Adrenal gland (tissue), 12 donors: Measurements from ENCODE around the gene TBX15. TPM values are rescaled to one million over a fixed set of nuclear protein-coding genes. Genes with fewer than 3 reads are reported as not detected.
A peak's percentile ranks its signal among the peaks of the same experiment; 100 is the strongest.

Experiments used
- DNase-seq, 7 donors: peaks; one replicate each; pipeline ENCODE4 v3.0.0-alpha.2; 2019 to 2020
- H3K27ac ChIP-seq, 5 donors: fragments of 200-600 bp; sonication (generic) in 4 of 5; 1 replicate in 3 of 5; 2 replicates in 2 of 5; pipeline versions ENCODE4 v1.5.1 to v1.8.0; 2016 to 2020; ENCODE audit warnings: mild to moderate bottlenecking in 1 of 5
- H3K27me3 ChIP-seq: fragments of 200-600 bp; 2 replicates; pipeline ENCODE4 v1.8.0; 2021
- H3K36me3 ChIP-seq, 2 donors: fragments of 200-600 bp; replicated peaks in 1 of 2; 1 replicate in 1 of 2; 2 replicates in 1 of 2; pipeline versions ENCODE4 v1.5.1 to v1.8.0; 2018 to 2022
- H3K4me1 ChIP-seq, 2 donors: fragments of 200-600 bp; replicated peaks in 1 of 2; 1 replicate in 1 of 2; 2 replicates in 1 of 2; pipeline versions ENCODE4 v1.5.1 to v1.8.0; 2018 to 2021
- H3K4me3 ChIP-seq, 4 donors: fragments of 200-600 bp; sonication (generic) in 3 of 4; one replicate each; pipeline ENCODE4 v1.5.1; 2016 to 2018
- H3K9me3 ChIP-seq, 3 donors: fragments of 200-600 bp; sonication (generic) in 1 of 3; replicated peaks in 1 of 3; 1 replicate in 2 of 3; 2 replicates in 1 of 3; pipeline versions ENCODE4 v1.5.1 to v1.8.0; 2016 to 2021
- CTCF ChIP-seq, 6 experiments: fragments of 450-650 bp in 4 of 6; fragments of 200-600 bp in 2 of 6; sonication (generic) in 1 of 6; IDR thresholded peaks; 1 replicate in 5 of 6; 2 replicates in 1 of 6; pipeline versions ENCODE4 v1.5.1 to v1.8.0; 2016 to 2021; ENCODE audit warnings: antibody characterized with exemption in 6 of 6, mild to moderate bottlenecking in 2 of 6, moderate library complexity in 1 of 6
- POLR2A ChIP-seq, 2 donors: fragments of 450-650 bp; IDR thresholded peaks; one replicate each; pipeline ENCODE4 v1.6.1; 2017; ENCODE audit warnings: antibody characterized with exemption in 2 of 2, mild to moderate bottlenecking in 2 of 2, moderate library complexity in 1 of 2
- WGBS, 4 donors: extraction: QIAGEN DNeasy Blood & Tissue Kit in 2 of 4; methylation state at CpG; one replicate each; pipeline versions ENCODE4 v1.1.5 to v1.1.7; 2013 to 2017; 5-methylcytosine and 5-hydroxymethylcytosine counted together
- intact Hi-C, 2 donors: fragments of 100-400 bp; cut with DNase I; formaldehyde crosslinking; loops; one replicate each; pipeline versions ENCODE4 v1.14.1 to v1.15.0; 2022 to 2023
- polyA plus RNA-seq, 3 donors: library from polyadenylated mRNA; stranded (reverse); fragments of 200-250 nt in 2 of 3; fragments of 350-450 nt in 1 of 3; fragmentation: Illumina TruSeq in 1 of 3; extraction: RNeasy Lipid Tissue Mini Kit (QIAGEN cat#74804) in 1 of 3; gene quantifications; one replicate each; pipeline ENCODE4 v1.2.3, GENCODE V29; 2013 to 2014
- total RNA-seq, 9 donors: library from RNA; depleted of rRNA in 4 of 9; stranded (reverse); fragments of >200 nt in 4 of 9; fragments of 120-200 nt in 1 of 9; fragmentation: NEBNext Ultra II Directional in 1 of 9; extraction: Animal tissue kit (Norgen Biotek cat#: 25700) in 1 of 9; gene quantifications; one replicate each; pipeline versions ENCODE4 v1.1.0 to v1.2.4, GENCODE V29; 2013 to 2023
- donor health status: healthy with polysubstance abuse.
- donor health status: Bipolar disorder and iron deficiency.
- donor health status: DM: yes; HTN: yes; CAD: no.
- donor health status: DM: no; HTN: no; CAD: no.
- donor health status: DM: no; HTN: no; CAD: no.
- donor health status: DM: yes; HTN: yes; CAD: no.

TBX15 gene
- total and polyA plus RNA-seq, 12 donors = 0.06 to 0.48 (median 0.15) TPM; not detected in 2

DNA sequence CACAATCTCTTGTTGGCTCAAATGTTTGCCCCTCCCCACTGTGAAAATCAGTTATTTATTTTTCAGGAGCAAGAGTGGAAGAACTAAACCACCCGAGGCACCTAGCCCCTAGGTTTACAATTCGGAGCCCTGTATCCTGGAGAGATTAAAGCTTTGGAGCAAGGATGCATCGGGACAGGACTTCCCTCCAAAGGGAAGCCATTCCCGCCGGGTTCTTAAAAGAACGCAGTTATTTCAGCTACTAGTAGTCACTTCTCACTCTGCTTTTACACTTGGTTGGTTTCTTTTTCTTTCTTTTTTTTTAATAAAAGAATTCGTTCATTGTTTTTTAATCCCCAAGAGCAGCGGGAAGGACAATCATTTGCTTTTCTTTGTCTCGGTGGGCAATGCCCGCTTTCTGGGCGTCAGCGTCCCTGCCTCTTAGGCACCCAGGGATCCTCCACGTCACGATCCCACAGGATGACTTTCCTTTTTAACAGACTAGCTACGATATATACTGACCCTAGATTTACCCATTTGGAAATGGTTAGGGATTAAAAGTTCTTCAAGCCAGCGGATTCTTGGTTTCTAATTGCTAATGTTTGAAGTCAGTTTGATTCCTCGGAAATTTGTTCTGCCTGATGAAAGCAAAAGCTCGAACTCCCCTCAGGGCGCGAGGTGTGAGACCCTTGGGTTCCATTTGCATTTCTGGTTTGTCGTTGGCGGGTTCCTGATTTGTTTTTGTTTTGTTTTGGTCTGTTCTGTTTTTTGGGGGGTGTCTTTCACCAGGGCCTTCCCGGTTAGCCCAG, 9.0 kb downstream of the TBX15 start:
- WGBS, 4 donors = 14 to 19% (median 15%) methylated on average over 23 of the region's 23 CpGs

DNA sequence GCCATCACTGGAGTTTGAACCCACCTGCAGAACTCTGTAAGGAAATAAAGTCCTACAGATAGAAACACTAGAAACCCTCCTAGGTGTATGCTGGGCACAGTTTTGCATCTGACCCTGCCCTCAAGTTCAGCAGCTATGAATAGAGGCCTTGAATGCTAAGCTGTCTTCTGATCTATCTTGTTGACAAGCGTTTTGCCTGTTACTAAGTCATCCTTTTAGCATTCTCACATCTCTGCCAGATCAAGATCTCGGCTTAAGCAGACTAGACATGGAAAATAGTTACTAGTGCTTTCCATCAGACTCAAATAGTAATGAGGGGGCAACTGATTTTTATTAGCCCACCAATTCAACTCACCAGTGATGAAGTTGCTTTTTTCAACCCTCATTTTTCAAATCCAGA, 10.5 kb downstream of the TBX15 start:
- Histone ChIP-seq H3K27ac (no peak overlapping the region), H3K36me3 (no peaks in the 10 kb centered on the region), H3K27me3 (peaks cover 49% of the 10 kb centered on the region), H3K4me3 (no peak overlapping the region), H3K4me1 (peaks cover 8 to 11% of the 10 kb centered on the region in 2 donors), H3K9me3 (no peaks in the 10 kb centered on the region)
- 63 to 84% (median 74%) methylated on average over 2 of the region's 2 CpGs for WGBS, 4 donors
- DNase-seq = no peak
- TF ChIP-seq CTCF (IDR thresholded peaks at IDR 0.05) (no peak), POLR2A (IDR thresholded peaks at IDR 0.05) (no peak)
- intact Hi-C loops = no loop called here

More for the DNA sequence above, 9.0 kb downstream of the TBX15 start:
- H3K9me3 ChIP-seq = no peaks in the 10 kb centered on the region
- H3K4me1 ChIP-seq = peaks cover 8 to 12% of the 10 kb centered on the region in 2 donors
- H3K36me3 ChIP-seq = no peaks in the 10 kb centered on the region
- intact Hi-C loops = no loop called here
- DNase-seq = no peak
- peaks cover 64% of the 10 kb centered on the region for H3K27me3 ChIP-seq
- H3K4me3 ChIP-seq = peak overlapping the region in 1 of 4 donors; percentile 16
- no peak for TF ChIP-seq CTCF (IDR thresholded peaks at IDR 0.05)
- TF ChIP-seq POLR2A (IDR thresholded peaks at IDR 0.05) = no peak
- H3K27ac ChIP-seq = no peak overlapping the region

DNA sequence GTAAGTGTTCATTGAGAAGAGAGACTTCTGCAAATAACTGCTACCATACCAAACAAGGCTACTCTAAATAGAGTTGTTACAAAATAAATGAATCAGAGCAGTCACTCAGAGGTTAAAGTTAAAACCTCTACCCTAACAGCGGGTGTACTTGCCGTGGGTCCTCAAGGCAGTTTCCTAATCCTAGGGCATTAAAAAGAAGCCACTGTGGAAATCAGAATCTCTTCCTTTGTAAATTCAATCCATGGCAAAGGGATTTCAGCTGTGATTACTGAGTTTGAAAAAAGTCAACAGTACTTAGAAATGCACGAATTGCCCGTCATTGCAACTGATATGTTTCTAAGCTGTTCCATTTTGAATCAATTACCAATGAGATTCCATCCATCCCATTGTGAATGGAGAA, 13.5 kb downstream of the TBX15 start:
- intact Hi-C loops = no loop called here
- TF ChIP-seq POLR2A (IDR thresholded peaks at IDR 0.05) = no peak
- no peak for TF ChIP-seq CTCF (IDR thresholded peaks at IDR 0.05)
- H3K4me3 ChIP-seq = no peak overlapping the region
- H3K27ac ChIP-seq = no peak overlapping the region
- H3K36me3 ChIP-seq = no peaks in the 10 kb centered on the region
- 54 to 65% (median 62%) methylated on average over 4 of the region's 4 CpGs for WGBS, 4 donors
- no peaks in the 10 kb centered on the region for H3K9me3 ChIP-seq
- H3K4me1 ChIP-seq = peaks cover 4 to 7% of the 10 kb centered on the region in 2 donors
- H3K27me3 ChIP-seq = peaks cover 22% of the 10 kb centered on the region
- no peak for DNase-seq

GRCh38 chr1:118973531-118974137, 14.5 kb downstream of the TBX15 start:
- Histone ChIP-seq H3K27ac (no peak overlapping the region), H3K4me3 (no peak overlapping the region), H3K9me3 (no peaks in the 10 kb centered on the region), H3K36me3 (no peaks in the 10 kb centered on the region), H3K4me1 (no peaks in the 10 kb centered on the region), H3K27me3 (peaks cover 12% of the 10 kb centered on the region)
- DNase-seq = no peak
- intact Hi-C loops = no loop called here
- TF ChIP-seq CTCF (IDR thresholded peaks at IDR 0.05) = no peak
- TF ChIP-seq POLR2A (IDR thresholded peaks at IDR 0.05) = no peak
- 50 to 71% (median 69%) methylated on average over 5 of the region's 5 CpGs for WGBS, 4 donors
